GM18502 (cell line): ENCODE results near the gene ALKBH4.

Source experiments
- ATAC-seq: cut with Tn5 transposase; IDR thresholded peaks from one replicate; pipeline ENCODE4 v1.9.1; 2021; ENCODE audit warnings: mild to moderate bottlenecking; ENCODE audit not compliant: unreplicated experiment, poor library complexity

ALKBH4 gene

GRCh38 chr7:102431617-102432298 lies 32.9 kb downstream of the ALKBH4 start:
- peak; percentile 38 for ATAC-seq

- ATAC-seq, result no peak
These were observed 35.3 kb downstream of the ALKBH4 start for GRCh38 chr7:102429141-102429899.

- ATAC-seq, result no peak
These were observed 37.7 kb downstream of the ALKBH4 start for GRCh38 chr7:102427019-102427405.

- peak; percentile 64 for ATAC-seq
These were observed 38.2 kb downstream of the ALKBH4 start for GRCh38 chr7:102426268-102427018.

GRCh38 chr7:102425639-102426267 lies 38.9 kb downstream of the ALKBH4 start:
- peak; percentile 67 for ATAC-seq

- ATAC-seq, result peak; percentile 22
These were observed 39.9 kb downstream of the ALKBH4 start for GRCh38 chr7:102424787-102425218.

- ATAC-seq, result no peak
These were observed 40.5 kb downstream of the ALKBH4 start for GRCh38 chr7:102424129-102424551.

GRCh38 chr7:102421706-102422240 lies 42.9 kb downstream of the ALKBH4 start:
- ATAC-seq, result no peak

GRCh38 chr7:102418592-102418991 lies 46.1 kb downstream of the ALKBH4 start:
- no peak for ATAC-seq

- no peak for ATAC-seq
These were observed 47.6 kb downstream of the ALKBH4 start for GRCh38 chr7:102417105-102417504.

- no peak for ATAC-seq
These were observed 48.3 kb downstream of the ALKBH4 start for GRCh38 chr7:102416406-102416805.

GRCh38 chr7:102415685-102416225 lies 48.9 kb downstream of the ALKBH4 start:
- ATAC-seq, result peak; percentile 58

- no peak for ATAC-seq
These were observed 51.1 kb downstream of the ALKBH4 start for GRCh38 chr7:102413611-102414010.

GRCh38 chr7:102413091-102413490 lies 51.6 kb downstream of the ALKBH4 start:
- no peak for ATAC-seq

GRCh38 chr7:102412548-102412947 lies 52.1 kb downstream of the ALKBH4 start:
- ATAC-seq, result no peak

- no peak for ATAC-seq
These were observed 53.7 kb downstream of the ALKBH4 start for GRCh38 chr7:102410918-102411317.

- no peak for ATAC-seq
These were observed 54.5 kb downstream of the ALKBH4 start for GRCh38 chr7:102410123-102410522.

GRCh38 chr7:102409340-102409739 lies 55.3 kb downstream of the ALKBH4 start:
- ATAC-seq, result no peak

- peak; percentile 74 for ATAC-seq
These were observed 56.1 kb downstream of the ALKBH4 start for GRCh38 chr7:102408530-102408929.

GRCh38 chr7:102407910-102408309 lies 56.8 kb downstream of the ALKBH4 start:
- ATAC-seq, result peak; percentile 13
